Cardiac muscle cell (in vitro differentiated cells and primary cell): ENCODE data around the gene ATP9B. TPM values are rescaled to one million over a fixed set of nuclear protein-coding genes. Genes with fewer than 3 reads are reported as not detected.

Experiments
- DNase-seq, 2 donors: peaks; one replicate each; pipeline versions ENCODE4 v3.0.0 to v3.0.0-alpha.2; 2010 to 2017; ENCODE audit warnings: low read depth in 1 of 2, low spot score in 1 of 2
- H3K27ac ChIP-seq: fragments of 200-600 bp; sonication (generic); 2 replicates; pipeline ENCODE4 v1.5.1; 2016
- H3K27me3 ChIP-seq: fragments of 200-600 bp; sonication (generic); 2 replicates; pipeline ENCODE4 v1.6.0; 2016; ENCODE audit warnings: control low read depth
- H3K36me3 ChIP-seq: fragments of 200-600 bp; sonication (generic); 2 replicates; pipeline ENCODE4 v1.5.1; 2016; ENCODE audit warnings: control low read depth
- H3K4me1 ChIP-seq: fragments of 200-600 bp; sonication (generic); 2 replicates; pipeline ENCODE4 v1.8.1; 2017; ENCODE audit warnings: low read depth, mild to moderate bottlenecking, mixed run types
- H3K4me3 ChIP-seq: fragments of 200-600 bp; sonication (generic); 2 replicates; pipeline ENCODE4 v1.5.1; 2016; ENCODE audit warnings: mild to moderate bottlenecking
- H3K9me3 ChIP-seq: fragments of 200-600 bp; sonication (generic); 2 replicates; pipeline ENCODE4 v1.5.1; 2017; ENCODE audit warnings: low read depth, mild to moderate bottlenecking, control low read depth
- polyA plus RNA-seq: library from polyadenylated mRNA; unstranded; fragments of >200 nt; fragmentation: Nextera tagmentation; extraction: Ambion mirVana; gene quantifications from 2 replicates; pipeline ENCODE4 v1.2.1, GENCODE V29; 2016
- total RNA-seq: library from RNA; depleted of rRNA; stranded (reverse); fragments of >200 nt; gene quantifications from 2 replicates; pipeline ENCODE4 v1.2.3, GENCODE V29; 2016
- TF ChIP-seq, protein P1 (sequence below): IDR thresholded peaks from 2 replicates; pipeline ENCODE4 v1.5.1; 2012; ENCODE audit warnings: low read depth, mild to moderate bottlenecking, low read length

ATP9B gene
- total and polyA plus RNA-seq, 2 experiments from 2014 or later, result 14.1 to 14.2 TPM

DNA sequence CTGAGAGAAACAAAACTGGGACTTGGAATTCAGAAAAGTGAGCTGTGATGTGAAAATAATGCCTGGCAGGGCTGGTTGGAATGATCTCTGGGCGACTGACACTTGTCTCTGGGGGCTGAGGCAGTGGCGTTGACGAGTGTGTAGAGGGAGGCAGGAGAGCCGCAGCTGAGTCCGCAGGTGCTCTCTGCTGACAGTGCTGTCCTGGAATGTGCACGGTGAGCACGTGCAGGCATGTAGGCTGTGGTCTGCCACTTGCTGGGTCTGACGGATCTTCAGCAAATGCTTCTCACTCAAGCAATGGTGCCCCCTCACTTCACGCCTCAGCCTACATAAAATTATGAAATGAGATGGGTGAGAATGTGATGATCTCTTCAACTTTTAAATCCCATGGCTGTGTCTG lies 38.5 kb upstream of the ATP9B start:
- no peaks in the 10 kb centered on the region for H3K4me1 ChIP-seq
- DNase-seq, result no peak
- no peak overlapping the region for H3K4me3 ChIP-seq
- no peak overlapping the region for H3K27ac ChIP-seq
- H3K36me3 ChIP-seq, result no peaks in the 10 kb centered on the region
- TF ChIP-seq, protein P1, sequence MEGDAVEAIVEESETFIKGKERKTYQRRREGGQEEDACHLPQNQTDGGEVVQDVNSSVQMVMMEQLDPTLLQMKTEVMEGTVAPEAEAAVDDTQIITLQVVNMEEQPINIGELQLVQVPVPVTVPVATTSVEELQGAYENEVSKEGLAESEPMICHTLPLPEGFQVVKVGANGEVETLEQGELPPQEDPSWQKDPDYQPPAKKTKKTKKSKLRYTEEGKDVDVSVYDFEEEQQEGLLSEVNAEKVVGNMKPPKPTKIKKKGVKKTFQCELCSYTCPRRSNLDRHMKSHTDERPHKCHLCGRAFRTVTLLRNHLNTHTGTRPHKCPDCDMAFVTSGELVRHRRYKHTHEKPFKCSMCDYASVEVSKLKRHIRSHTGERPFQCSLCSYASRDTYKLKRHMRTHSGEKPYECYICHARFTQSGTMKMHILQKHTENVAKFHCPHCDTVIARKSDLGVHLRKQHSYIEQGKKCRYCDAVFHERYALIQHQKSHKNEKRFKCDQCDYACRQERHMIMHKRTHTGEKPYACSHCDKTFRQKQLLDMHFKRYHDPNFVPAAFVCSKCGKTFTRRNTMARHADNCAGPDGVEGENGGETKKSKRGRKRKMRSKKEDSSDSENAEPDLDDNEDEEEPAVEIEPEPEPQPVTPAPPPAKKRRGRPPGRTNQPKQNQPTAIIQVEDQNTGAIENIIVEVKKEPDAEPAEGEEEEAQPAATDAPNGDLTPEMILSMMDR, result no peak
- H3K27me3 ChIP-seq, result no peaks in the 10 kb centered on the region
- no peaks in the 10 kb centered on the region for H3K9me3 ChIP-seq

DNA sequence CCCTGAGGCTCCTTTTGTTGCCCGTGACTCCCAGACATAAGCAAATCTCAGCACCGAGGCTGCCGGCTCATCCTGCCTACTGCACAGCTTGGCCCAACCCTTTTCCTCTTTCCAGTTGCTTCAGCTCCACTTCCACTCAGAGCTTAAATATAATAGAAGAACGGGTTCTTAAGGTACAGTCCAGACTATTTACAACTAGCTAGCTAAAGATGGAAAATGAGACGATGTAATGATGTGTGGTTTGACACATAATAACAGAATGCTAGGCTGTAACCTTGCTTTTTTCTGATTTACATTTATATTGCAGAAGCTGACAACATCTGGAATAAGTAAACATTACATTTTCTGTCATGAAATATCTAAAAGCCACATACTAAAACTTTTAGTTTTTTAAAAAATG lies 26.9 kb upstream of the ATP9B start:
- TF ChIP-seq, protein P1, result no peak
- no peak overlapping the region for H3K4me3 ChIP-seq
- no peaks in the 10 kb centered on the region for H3K36me3 ChIP-seq
- H3K9me3 ChIP-seq, result no peaks in the 10 kb centered on the region
- H3K27ac ChIP-seq, result no peak overlapping the region
- no peak for DNase-seq
- H3K27me3 ChIP-seq, result no peaks in the 10 kb centered on the region
- H3K4me1 ChIP-seq, result no peaks in the 10 kb centered on the region

DNA sequence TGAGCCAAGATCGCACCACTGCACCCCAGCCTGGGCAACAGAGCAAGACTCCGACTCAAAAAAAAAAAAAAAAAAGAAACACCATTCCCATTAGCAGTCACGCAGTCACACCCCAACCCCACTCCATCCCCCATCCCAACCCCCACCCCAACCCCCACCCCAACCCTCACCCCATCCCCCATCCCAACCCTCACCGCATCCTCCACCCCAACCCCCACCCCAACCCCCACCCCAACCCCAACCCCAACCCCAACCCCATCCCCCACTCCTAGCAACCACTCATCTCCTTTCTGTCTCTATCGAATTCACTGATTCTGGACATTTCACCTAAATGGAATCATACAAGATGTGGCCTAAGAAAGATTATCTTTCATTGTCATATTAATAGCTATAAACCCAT lies 25.9 kb upstream of the ATP9B start:
- H3K27me3 ChIP-seq, result no peaks in the 10 kb centered on the region
- H3K4me1 ChIP-seq, result no peaks in the 10 kb centered on the region
- H3K27ac ChIP-seq, result no peak overlapping the region
- no peak for DNase-seq
- H3K9me3 ChIP-seq, result no peaks in the 10 kb centered on the region
- TF ChIP-seq, protein P1, result no peak
- H3K4me3 ChIP-seq, result no peak overlapping the region
- no peaks in the 10 kb centered on the region for H3K36me3 ChIP-seq

DNA sequence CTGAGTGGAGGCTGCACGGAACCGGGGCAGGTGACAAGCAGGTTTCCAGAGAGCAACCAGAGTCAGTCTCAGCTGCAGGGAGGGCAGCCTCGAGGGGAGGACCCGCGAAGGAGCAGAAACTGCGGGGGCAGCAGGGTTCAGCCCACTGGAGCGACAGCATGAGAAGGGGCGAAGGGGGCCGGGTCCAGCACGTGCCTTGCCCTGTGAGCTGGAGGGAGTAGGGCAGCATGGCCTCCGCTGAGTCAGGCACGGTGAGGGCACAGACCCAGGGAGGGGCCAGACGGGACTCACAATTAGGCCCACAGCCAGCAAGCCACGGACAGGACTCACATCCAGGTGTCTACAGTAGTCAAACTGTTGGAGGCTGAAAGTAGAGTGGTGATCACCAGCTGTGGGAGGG lies 22.7 kb upstream of the ATP9B start:
- Histone ChIP-seq H3K4me3 (no peak overlapping the region), H3K4me1 (no peaks in the 10 kb centered on the region), H3K27me3 (no peaks in the 10 kb centered on the region), H3K9me3 (no peaks in the 10 kb centered on the region), H3K36me3 (no peaks in the 10 kb centered on the region), H3K27ac (no peak overlapping the region)
- TF ChIP-seq, protein P1, result no peak
- no peak for DNase-seq

- DNase-seq, result no peak
- H3K27ac ChIP-seq, result no peak overlapping the region
- no peak overlapping the region for H3K4me3 ChIP-seq
- H3K4me1 ChIP-seq, result no peaks in the 10 kb centered on the region
- H3K27me3 ChIP-seq, result no peaks in the 10 kb centered on the region
- TF ChIP-seq, protein P1, result no peak
- no peaks in the 10 kb centered on the region for H3K9me3 ChIP-seq
- no peaks in the 10 kb centered on the region for H3K36me3 ChIP-seq
These were observed 21.5 kb upstream of the ATP9B start for GRCh38 chr18:79047556-79048244.
